OCI-LY3 (cell line): Measurements from ENCODE around the gene CDH3.

Experiments
- EZH2phosphoT487 ChIP-seq: fragments of 200-600 bp; shearing (Covaris generic); IDR thresholded peaks from 2 replicates; pipeline ENCODE4 v1.6.1; 2018; ENCODE audit warnings: antibody characterized with exemption, mixed run types, low read depth
- TF ChIP-seq, protein P1 (sequence below): fragments of 200-600, 300-600 bp; sonication (generic); IDR thresholded peaks from 2 replicates; pipeline ENCODE4 v1.5.1; 2014; ENCODE audit warnings: antibody characterized with exemption, low read length, low read depth

GRCh38 chr16:68644715-68645493 lies at the start of gene CDH3:
- TF ChIP-seq, protein P1, sequence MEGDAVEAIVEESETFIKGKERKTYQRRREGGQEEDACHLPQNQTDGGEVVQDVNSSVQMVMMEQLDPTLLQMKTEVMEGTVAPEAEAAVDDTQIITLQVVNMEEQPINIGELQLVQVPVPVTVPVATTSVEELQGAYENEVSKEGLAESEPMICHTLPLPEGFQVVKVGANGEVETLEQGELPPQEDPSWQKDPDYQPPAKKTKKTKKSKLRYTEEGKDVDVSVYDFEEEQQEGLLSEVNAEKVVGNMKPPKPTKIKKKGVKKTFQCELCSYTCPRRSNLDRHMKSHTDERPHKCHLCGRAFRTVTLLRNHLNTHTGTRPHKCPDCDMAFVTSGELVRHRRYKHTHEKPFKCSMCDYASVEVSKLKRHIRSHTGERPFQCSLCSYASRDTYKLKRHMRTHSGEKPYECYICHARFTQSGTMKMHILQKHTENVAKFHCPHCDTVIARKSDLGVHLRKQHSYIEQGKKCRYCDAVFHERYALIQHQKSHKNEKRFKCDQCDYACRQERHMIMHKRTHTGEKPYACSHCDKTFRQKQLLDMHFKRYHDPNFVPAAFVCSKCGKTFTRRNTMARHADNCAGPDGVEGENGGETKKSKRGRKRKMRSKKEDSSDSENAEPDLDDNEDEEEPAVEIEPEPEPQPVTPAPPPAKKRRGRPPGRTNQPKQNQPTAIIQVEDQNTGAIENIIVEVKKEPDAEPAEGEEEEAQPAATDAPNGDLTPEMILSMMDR: no peak
- TF ChIP-seq EZH2phosphoT487: no peak
